ENCODE data around the gene ABL1. TPM values are rescaled to one million over a fixed set of nuclear protein-coding genes. Genes with fewer than 3 reads are reported as not detected.
A peak's percentile ranks its signal among the peaks of the same experiment; 100 is the strongest.

ABL1 gene
- polyA plus RNA-seq, 1 donor: 69.3 TPM

- no peak for DNase-seq
These were observed 84.6 kb downstream of the ABL1 start for GRCh38 chr9:130919559-130920145.

GRCh38 chr9:130920233-130920632, 85.2 kb downstream of the ABL1 start:
- DNase-seq: no peak

- no peak for DNase-seq
These were observed 85.8 kb downstream of the ABL1 start for GRCh38 chr9:130920762-130921299.

- DNase-seq: no peak
These were observed 86.4 kb downstream of the ABL1 start for GRCh38 chr9:130921300-130921988.

- no peak for DNase-seq
These were observed 87.2 kb downstream of the ABL1 start for GRCh38 chr9:130921989-130922892.

GRCh38 chr9:130922893-130923610, 88.0 kb downstream of the ABL1 start:
- DNase-seq: no peak

- DNase-seq: no peak
These were observed 88.8 kb downstream of the ABL1 start for GRCh38 chr9:130923611-130924447.

- no peak for DNase-seq
These were observed 89.4 kb downstream of the ABL1 start for GRCh38 chr9:130924448-130924788.

- DNase-seq: no peak
These were observed 90.1 kb downstream of the ABL1 start for GRCh38 chr9:130925050-130925678.

GRCh38 chr9:130927338-130927737, 92.3 kb downstream of the ABL1 start:
- no peak for DNase-seq

GRCh38 chr9:130927995-130928900, 93.2 kb downstream of the ABL1 start:
- no peak for DNase-seq

GRCh38 chr9:130929571-130930038, 94.6 kb downstream of the ABL1 start:
- no peak for DNase-seq

GRCh38 chr9:130930132-130930803, 95.2 kb downstream of the ABL1 start:
- DNase-seq: no peak

- DNase-seq: no peak
These were observed 95.8 kb downstream of the ABL1 start for GRCh38 chr9:130930804-130931349.

- DNase-seq: peak; percentile 60
These were observed 96.6 kb downstream of the ABL1 start for GRCh38 chr9:130931508-130932254.

GRCh38 chr9:130932255-130933079, 97.4 kb downstream of the ABL1 start:
- DNase-seq: no peak
